Neuron (in vitro differentiated cells): Measurements from ENCODE around the gene AK4.

ENCODE experiments used
- H2AFZ ChIP-seq: one replicate; pipeline ENCODE4 v1.6.1; 2013; ENCODE audit warnings: low read depth, mild to moderate bottlenecking, inconsistent platforms, low read length, moderate library complexity
- H3K27me3 ChIP-seq: one replicate; pipeline ENCODE4 v1.6.1; 2013; ENCODE audit warnings: low read length; ENCODE audit not compliant: insufficient read depth
- H3K36me3 ChIP-seq: one replicate; pipeline ENCODE4 v1.6.1; 2013; ENCODE audit warnings: low read length; ENCODE audit not compliant: insufficient read depth
- H3K4me1 ChIP-seq: one replicate; pipeline ENCODE4 v1.6.1; 2013; ENCODE audit warnings: low read length; ENCODE audit not compliant: insufficient read depth
- H3K4me3 ChIP-seq: 2 replicates; pipeline ENCODE4 v1.5.1; 2013; ENCODE audit warnings: mild to moderate bottlenecking, low read length, moderate library complexity
- H3K9me3 ChIP-seq: one replicate; pipeline ENCODE4 v1.6.1; 2013; ENCODE audit warnings: low read length

AK4 gene

GRCh38 chr1:65278376-65279069 is 130.5 kb downstream of the AK4 start:
- Histone ChIP-seq H3K27me3 (peaks cover 23% of the 10 kb centered on the region), H3K9me3 (no peaks in the 10 kb centered on the region), H3K4me3 (no peak overlapping the region), H3K36me3 (no peaks in the 10 kb centered on the region), H2AFZ (no peak overlapping the region), H3K4me1 (no peaks in the 10 kb centered on the region)

- no peaks in the 10 kb centered on the region for H3K4me1 ChIP-seq
- H2AFZ ChIP-seq, result no peak overlapping the region
- H3K9me3 ChIP-seq, result no peaks in the 10 kb centered on the region
- no peak overlapping the region for H3K4me3 ChIP-seq
- peaks cover 23% of the 10 kb centered on the region for H3K27me3 ChIP-seq
- no peaks in the 10 kb centered on the region for H3K36me3 ChIP-seq
These were observed 131.2 kb downstream of the AK4 start for GRCh38 chr1:65279070-65279779.
